NCI-H2196 (cell line): Measurements from ENCODE around the gene KRT17.
"Not testable (repeated sequence)": the region's sequence is repeated elsewhere in the genome, so short reads cannot be mapped to it uniquely, and the experiment has no call there.

ENCODE experiments used
- DNase-seq: peaks from one replicate; lab custom pipeline; 2025; ENCODE audit not compliant: unreplicated experiment; lab: John Stamatoyannopoulos, UW

Gene KRT17

GRCh38 chr17:41599680-41600079, 24.7 kb downstream of the KRT17 start:
- DNase-seq: no peak

GRCh38 chr17:41595585-41595984, 28.8 kb downstream of the KRT17 start:
- no peak for DNase-seq

GRCh38 chr17:41594363-41594915, 29.9 kb downstream of the KRT17 start:
- no peak for DNase-seq

GRCh38 chr17:41593306-41593981, 30.9 kb downstream of the KRT17 start:
- DNase-seq: no peak

- no peak for DNase-seq
Measured at GRCh38 chr17:41592601-41593305, 31.6 kb downstream of the KRT17 start.

GRCh38 chr17:41589301-41589700, 35.1 kb downstream of the KRT17 start:
- DNase-seq: no peak

GRCh38 chr17:41588126-41588810, 36.1 kb downstream of the KRT17 start:
- DNase-seq: no peak

GRCh38 chr17:41586863-41587495, 37.4 kb downstream of the KRT17 start, which contains the start of gene KRT14:
KRT14 (minus strand) TSS chr17:41586895; CDS start chr17:41586834, 61 bp downstream.
- no peak for DNase-seq

- no peak for DNase-seq
Measured at GRCh38 chr17:41585301-41586056, 38.9 kb downstream of the KRT17 start.

- not testable (repeated sequence) for DNase-seq
Measured at GRCh38 chr17:41584331-41584927, 39.9 kb downstream of the KRT17 start.

- no peak for DNase-seq
Measured at GRCh38 chr17:41583137-41584127, 40.9 kb downstream of the KRT17 start.

GRCh38 chr17:41582061-41582968, 42.1 kb downstream of the KRT17 start:
- not testable (repeated sequence) for DNase-seq

- no peak for DNase-seq
Measured at GRCh38 chr17:41581366-41582060, 42.9 kb downstream of the KRT17 start.

- DNase-seq: no peak
Measured at GRCh38 chr17:41580687-41581365, 43.5 kb downstream of the KRT17 start.

- DNase-seq: no peak
Measured at GRCh38 chr17:41580244-41580575, 44.2 kb downstream of the KRT17 start.

- peak; percentile 50 for DNase-seq
Measured at GRCh38 chr17:41579484-41580243, 44.7 kb downstream of the KRT17 start.
